ENCODE results near the gene RAD23A.

Gene RAD23A

DNA sequence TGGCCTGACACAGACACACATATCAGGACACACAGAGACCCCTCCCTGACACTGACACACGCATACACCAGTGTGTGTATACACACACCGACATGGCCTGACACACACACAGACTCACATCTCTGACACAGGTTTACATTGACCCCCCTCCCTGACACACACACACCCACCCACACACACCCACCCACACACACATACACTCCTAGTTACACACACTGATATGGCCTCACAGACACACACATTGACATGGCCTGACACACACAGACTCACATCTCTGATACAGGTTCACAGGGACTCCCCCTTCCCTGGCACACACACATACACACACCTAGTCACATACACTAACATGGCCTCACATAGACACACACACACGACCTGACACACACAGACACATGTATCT lies 45.2 kb downstream of the RAD23A start:
- Histone ChIP-seq H3K4me3 (ENCODE audit: insufficient read length, low read depth) (no peak overlapping the region), H3K9ac (ENCODE audit: insufficient read length, low read depth) (no peak overlapping the region), H3K4me1 (ENCODE audit: insufficient read depth, insufficient read length) (peaks cover 4% of the 10 kb centered on the region), H3K27me3 (ENCODE audit: insufficient read depth, insufficient read length) (peaks cover 63% of the 10 kb centered on the region), H3K9me3 (ENCODE audit: insufficient read depth, low read length) (no peaks in the 10 kb centered on the region), H3K36me3 (ENCODE audit: insufficient read depth, insufficient read length, low read length) (no peaks in the 10 kb centered on the region)
- DNase-seq (ENCODE audit: low read depth, low spot score), result no peak
- no peak for TF ChIP-seq SUZ12 (IDR thresholded peaks at IDR 0.05; ENCODE audit: extremely low read depth, insufficient read depth, insufficient read length)
- no peak for TF ChIP-seq YY1 (IDR thresholded peaks at IDR 0.05; ENCODE audit: insufficient read depth, insufficient read length)
- TF ChIP-seq ZNF274 (IDR thresholded peaks at IDR 0.05; ENCODE audit: low read depth, low read length), result no peak

DNA sequence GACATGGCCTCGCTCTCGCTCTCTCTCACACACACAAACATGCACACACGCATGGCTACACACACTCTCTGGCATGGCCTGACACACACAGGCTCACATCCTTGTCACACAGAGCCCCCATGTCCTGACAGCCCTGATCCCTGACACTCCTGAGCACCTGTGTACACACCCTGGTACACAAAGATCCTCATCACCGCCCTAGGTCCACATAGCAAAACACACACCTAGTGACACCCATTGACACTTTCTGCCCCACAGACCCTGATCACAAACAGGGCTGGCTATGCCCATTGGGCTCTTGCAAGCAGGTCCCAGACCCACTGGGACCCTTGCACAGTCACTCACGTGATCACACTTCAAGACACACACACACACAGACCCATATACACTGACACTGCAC lies 45.6 kb downstream of the RAD23A start:
- Histone ChIP-seq H3K27me3 (ENCODE audit: insufficient read depth, insufficient read length) (peaks cover 63% of the 10 kb centered on the region), H3K4me3 (ENCODE audit: insufficient read length, low read depth) (no peak overlapping the region), H3K9me3 (ENCODE audit: insufficient read depth, low read length) (no peaks in the 10 kb centered on the region), H3K9ac (ENCODE audit: insufficient read length, low read depth) (no peak overlapping the region), H3K36me3 (ENCODE audit: insufficient read depth, insufficient read length, low read length) (no peaks in the 10 kb centered on the region), H3K4me1 (ENCODE audit: insufficient read depth, insufficient read length) (peaks cover 4% of the 10 kb centered on the region)
- no peak for DNase-seq (ENCODE audit: low read depth, low spot score)
- TF ChIP-seq YY1 (IDR thresholded peaks at IDR 0.05; ENCODE audit: insufficient read depth, insufficient read length) (no peak), SUZ12 (IDR thresholded peaks at IDR 0.05; ENCODE audit: extremely low read depth, insufficient read depth, insufficient read length) (no peak)

DNA sequence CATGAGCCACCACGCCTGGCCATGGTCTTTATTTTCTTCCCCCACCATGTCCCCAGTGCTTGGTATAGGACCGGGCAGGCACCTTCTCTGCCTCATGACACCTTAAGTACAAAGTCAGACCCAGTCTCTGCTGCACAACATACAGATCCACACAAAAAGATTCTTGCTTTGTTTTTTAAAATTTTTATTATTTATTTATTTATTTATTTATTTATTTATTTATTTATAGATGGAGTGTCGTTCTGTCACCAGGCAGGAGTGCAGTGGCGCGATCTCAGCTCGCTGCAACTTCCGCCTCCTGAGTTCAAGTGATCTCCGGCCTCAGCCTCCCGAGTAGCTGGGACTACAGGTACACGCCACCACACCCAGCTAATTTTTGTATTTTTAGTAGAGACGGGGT lies 47.1 kb downstream of the RAD23A start:
- Histone ChIP-seq H3K27me3 (ENCODE audit: insufficient read depth, insufficient read length) (peaks cover 74% of the 10 kb centered on the region), H3K4me1 (ENCODE audit: insufficient read depth, insufficient read length) (peaks cover 8% of the 10 kb centered on the region), H3K36me3 (ENCODE audit: insufficient read depth, insufficient read length, low read length) (no peaks in the 10 kb centered on the region), H3K4me3 (ENCODE audit: insufficient read length, low read depth) (no peak overlapping the region), H3K9ac (ENCODE audit: insufficient read length, low read depth) (no peak overlapping the region), H3K9me3 (ENCODE audit: insufficient read depth, low read length) (no peaks in the 10 kb centered on the region)
- no peak for TF ChIP-seq ZNF274 (IDR thresholded peaks at IDR 0.05; ENCODE audit: low read depth, low read length)
- TF ChIP-seq YY1 (IDR thresholded peaks at IDR 0.05; ENCODE audit: insufficient read depth, insufficient read length), result no peak
- TF ChIP-seq SUZ12 (IDR thresholded peaks at IDR 0.05; ENCODE audit: extremely low read depth, insufficient read depth, insufficient read length), result no peak
- DNase-seq (ENCODE audit: low read depth, low spot score), result no peak

DNA sequence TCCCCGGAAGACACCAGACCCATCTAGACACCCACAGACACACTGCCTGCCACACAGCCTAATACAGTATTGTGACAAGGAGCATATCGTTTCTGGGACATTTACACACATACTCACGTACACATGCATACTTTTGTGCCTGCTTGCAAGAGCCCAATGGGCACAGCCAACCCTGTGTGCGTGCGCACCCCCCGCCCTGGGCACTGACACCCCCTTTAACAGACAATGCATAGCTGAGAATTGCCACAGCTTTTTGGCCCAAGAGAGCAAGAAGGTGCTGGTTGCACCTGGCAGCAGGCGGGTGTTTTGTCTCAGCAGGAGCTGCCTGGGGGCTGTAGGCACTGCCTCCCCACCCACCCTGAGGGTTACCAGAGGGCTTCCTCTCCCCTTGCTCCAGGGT lies 47.9 kb downstream of the RAD23A start:
- Histone ChIP-seq H3K36me3 (ENCODE audit: insufficient read depth, insufficient read length, low read length) (no peaks in the 10 kb centered on the region), H3K4me1 (ENCODE audit: insufficient read depth, insufficient read length) (peaks cover 11% of the 10 kb centered on the region), H3K27me3 (ENCODE audit: insufficient read depth, insufficient read length) (peaks cover 77% of the 10 kb centered on the region), H3K9me3 (ENCODE audit: insufficient read depth, low read length) (no peaks in the 10 kb centered on the region), H3K4me3 (ENCODE audit: insufficient read length, low read depth) (no peak overlapping the region), H3K9ac (ENCODE audit: insufficient read length, low read depth) (no peak overlapping the region)
- TF ChIP-seq ZNF274 (IDR thresholded peaks at IDR 0.05; ENCODE audit: low read depth, low read length) (no peak), SUZ12 (IDR thresholded peaks at IDR 0.05; ENCODE audit: extremely low read depth, insufficient read depth, insufficient read length) (no peak), YY1 (IDR thresholded peaks at IDR 0.05; ENCODE audit: insufficient read depth, insufficient read length) (no peak)
- no peak for DNase-seq (ENCODE audit: low read depth, low spot score)

- no peaks in the 10 kb centered on the region for H3K9me3 ChIP-seq (ENCODE audit: insufficient read depth, low read length)
- DNase-seq (ENCODE audit: low read depth, low spot score), result no peak
- H3K4me3 ChIP-seq (ENCODE audit: insufficient read length, low read depth), result peak within 1 kb of the TSS; percentile 36
- peaks cover 11% of the 10 kb centered on the region for H3K4me1 ChIP-seq (ENCODE audit: insufficient read depth, insufficient read length)
- H3K9ac ChIP-seq (ENCODE audit: insufficient read length, low read depth), result peak within 1 kb of the TSS; percentile 64
- H3K27me3 ChIP-seq (ENCODE audit: insufficient read depth, insufficient read length), result peaks cover 78% of the 10 kb centered on the region
- no peak for TF ChIP-seq YY1 (IDR thresholded peaks at IDR 0.05; ENCODE audit: insufficient read depth, insufficient read length)
- TF ChIP-seq SUZ12 (IDR thresholded peaks at IDR 0.05; ENCODE audit: extremely low read depth, insufficient read depth, insufficient read length), result peak; percentile 64
- H3K36me3 ChIP-seq (ENCODE audit: insufficient read depth, insufficient read length, low read length), result no peaks in the 10 kb centered on the region
These were observed 49.3 kb downstream of the RAD23A start, which contains the start of gene NFIX for GRCh38 chr19:12994701-12995595. Gene NFIX (plus strand): TSS chr19:12995475. CDS start chr19:12995838, 363 bp downstream.

DNA sequence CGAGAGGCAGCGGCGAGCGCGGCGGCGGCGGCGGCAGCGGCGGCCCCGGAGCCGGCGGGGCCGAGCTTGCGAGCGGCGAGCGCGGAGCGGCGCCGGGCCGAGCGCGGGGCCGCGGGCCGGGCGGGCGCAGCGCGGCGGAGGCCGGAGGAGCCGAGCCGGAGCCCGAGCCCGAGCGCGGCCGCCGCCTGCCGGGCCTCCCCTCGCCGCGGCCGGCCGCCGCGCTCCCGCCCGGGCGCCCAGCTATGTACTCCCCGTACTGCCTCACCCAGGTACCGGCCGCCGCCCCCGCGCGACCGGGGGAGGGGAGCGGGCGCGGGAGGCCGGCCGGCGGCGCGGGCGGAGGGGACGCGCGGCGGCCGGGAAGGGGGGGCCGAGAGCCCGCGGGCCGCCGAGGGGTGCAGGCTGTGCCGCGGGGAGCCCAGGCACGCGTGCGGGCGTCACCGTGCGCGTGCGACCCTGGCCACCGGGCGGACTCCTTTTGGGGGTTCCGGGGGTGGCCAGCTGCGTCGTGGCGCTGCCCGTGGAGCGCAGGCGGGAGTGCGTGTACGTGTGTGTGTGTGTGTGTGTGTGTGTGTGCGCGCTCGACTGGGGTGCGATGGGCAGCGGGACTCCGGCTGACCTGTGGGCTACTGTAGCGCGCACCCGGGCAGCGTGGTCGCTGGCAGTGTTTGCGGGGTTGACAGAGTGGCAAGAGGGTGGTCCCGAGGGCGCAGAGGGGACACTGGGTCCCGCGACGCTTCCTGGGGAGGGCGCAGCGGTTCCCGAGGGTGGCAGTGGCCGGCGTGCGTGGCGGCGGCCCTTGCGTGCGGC lies 50.1 kb downstream of the RAD23A start:
- Histone ChIP-seq H3K9ac (ENCODE audit: insufficient read length, low read depth) (peak overlapping the region; percentile 64), H3K4me3 (ENCODE audit: insufficient read length, low read depth) (peak overlapping the region; percentile 36), H3K9me3 (ENCODE audit: insufficient read depth, low read length) (no peaks in the 10 kb centered on the region), H3K4me1 (ENCODE audit: insufficient read depth, insufficient read length) (peaks cover 11% of the 10 kb centered on the region), H3K36me3 (ENCODE audit: insufficient read depth, insufficient read length, low read length) (no peaks in the 10 kb centered on the region), H3K27me3 (ENCODE audit: insufficient read depth, insufficient read length) (peaks cover 80% of the 10 kb centered on the region)
- TF ChIP-seq ZNF274 (IDR thresholded peaks at IDR 0.05; ENCODE audit: low read depth, low read length) (no peak), SUZ12 (IDR thresholded peaks at IDR 0.05; ENCODE audit: extremely low read depth, insufficient read depth, insufficient read length) (no peak), YY1 (IDR thresholded peaks at IDR 0.05; ENCODE audit: insufficient read depth, insufficient read length) (no peak)
- DNase-seq (ENCODE audit: low read depth, low spot score), result no peak
